Endodermal cell (in vitro differentiated cells): ENCODE measurements around the gene RSF1. TPM values are rescaled to one million over a fixed set of nuclear protein-coding genes. Genes with fewer than 3 reads are reported as not detected.
A peak's percentile ranks its signal among the peaks of the same experiment; 100 is the strongest.

Experiments
- DNase-seq: peaks from one replicate; pipeline ENCODE4 v3.0.0-alpha.2; 2017
- H3K27ac ChIP-seq: 2 replicates; pipeline ENCODE4 v1.5.1; 2013; ENCODE audit warnings: mild to moderate bottlenecking, low read depth, low read length, moderate library complexity
- H3K27me3 ChIP-seq: 2 replicates; pipeline ENCODE4 v1.6.1; 2013; ENCODE audit warnings: mild to moderate bottlenecking, low read length, moderate library complexity; ENCODE audit not compliant: insufficient read depth, control insufficient read depth, poor library complexity, severe bottlenecking
- H3K36me3 ChIP-seq: 2 replicates; pipeline ENCODE4 v1.7.0; 2013; ENCODE audit warnings: mild to moderate bottlenecking, low read length, moderate library complexity; ENCODE audit not compliant: control insufficient read depth, insufficient read depth
- H3K4me1 ChIP-seq: one replicate; pipeline ENCODE4 v1.7.0; 2013; ENCODE audit warnings: low read length; ENCODE audit not compliant: control insufficient read depth, insufficient read depth
- H3K4me3 ChIP-seq: 2 replicates; pipeline ENCODE4 v1.5.1; 2013; ENCODE audit warnings: mild to moderate bottlenecking, low read length, moderate library complexity
- H3K9ac ChIP-seq: 2 replicates; pipeline ENCODE4 v1.6.1; 2013; ENCODE audit warnings: mild to moderate bottlenecking, low read length, moderate library complexity; ENCODE audit not compliant: poor library complexity, severe bottlenecking; ENCODE audit errors: extremely low read depth
- H3K9me3 ChIP-seq: 2 replicates; pipeline ENCODE4 v1.6.1; 2013; ENCODE audit warnings: mild to moderate bottlenecking, low read length, moderate library complexity; ENCODE audit not compliant: control insufficient read depth
- H3K27ac Mint-ChIP-seq: 2 replicates; pipeline ENCODE4 v1.8.0; 2020; ENCODE audit warnings: mixed read lengths
- H3K27me3 Mint-ChIP-seq: 2 replicates; pipeline ENCODE4 v1.8.0; 2021; ENCODE audit warnings: mild to moderate bottlenecking, mixed read lengths; ENCODE audit not compliant: insufficient read depth
- H3K36me3 Mint-ChIP-seq: 2 replicates; pipeline ENCODE4 v1.8.0; 2020; ENCODE audit warnings: low read depth, mixed read lengths
- H3K4me1 Mint-ChIP-seq: 2 replicates; pipeline ENCODE4 v1.8.0; 2020; ENCODE audit warnings: mixed read lengths
- H3K4me3 Mint-ChIP-seq: 2 replicates; pipeline ENCODE4 v1.8.0; 2020; ENCODE audit warnings: mild to moderate bottlenecking, moderate library complexity, mixed read lengths
- H3K9me3 Mint-ChIP-seq: 2 replicates; pipeline ENCODE4 v1.8.0; 2020; ENCODE audit warnings: mild to moderate bottlenecking, mixed read lengths
- WGBS, 2 experiments: methylation state at CpG; one replicate each; pipeline versions ENCODE4 v1.1.5 to v1.1.7; 2013; ENCODE audit warnings: missing lambda C conversion rate in 2 of 2, mixed read lengths in 1 of 2; ENCODE audit not compliant: insufficient coverage in 1 of 2, insufficient read length in 1 of 2; 5-methylcytosine and 5-hydroxymethylcytosine counted together
- long read RNA-seq, 4 experiments: library from polyadenylated mRNA in 2 of 4; library from RNA in 1 of 4; library from capped mRNA in 1 of 4; stranded (forward) in 3 of 4; unstranded in 1 of 4; transcript quantifications; one replicate each; pipeline ENCODE4 v2.0.0, GENCODE V29; 2020 to 2021; ENCODE audit warnings: inconsistent platforms in 1 of 4
- polyA plus RNA-seq, 2 experiments: library from polyadenylated mRNA; stranded (reverse); fragments of 50-300 nt; gene quantifications; one replicate each; pipeline ENCODE4 v1.2.3, GENCODE V29; 2013
- total RNA-seq, 2 donors: library from RNA; stranded (reverse); fragmentation: NEBNext Ultra II Directional in 1 of 2; extraction: Animal tissue kit (Norgen Biotek cat#: 25700) in 1 of 2; gene quantifications; 2 replicates in 1 of 2; 3 replicates in 1 of 2; pipeline ENCODE4 v1.2.1, GENCODE V29; 2021
- TF ChIP-seq, protein P1 (sequence below): fragments of 200-600 bp; sonication (generic); conservative IDR thresholded peaks from 2 replicates; pipeline ENCODE4 v1.5.0; 2021; ENCODE audit warnings: antibody characterized with exemption, mild to moderate bottlenecking

Gene RSF1
- total RNA-seq: 10 to 100 TPM; 69.3 to 71.0 TPM
- 63.2 TPM for polyA plus RNA-seq (2013, experiment 1 of 2)
- 57.3 TPM for polyA plus RNA-seq (2013, experiment 2 of 2)
- long read RNA-seq, experiment 1, full-length matches to known transcripts: 1 of 11 reads
- long read RNA-seq, experiment 1, partial matches to known transcripts: 4 of 11 reads
- long read RNA-seq, experiment 1, other reads (novel, unspliced or antisense): 6 of 11 reads
- long read RNA-seq, experiment 2, full-length matches to known transcripts: 22 of 44 reads
- long read RNA-seq, experiment 2, partial matches to known transcripts: 9 of 44 reads
- long read RNA-seq, experiment 2, other reads (novel, unspliced or antisense): 13 of 44 reads
- long read RNA-seq, experiment 3, full-length matches to known transcripts: 22 of 35 reads
- long read RNA-seq, experiment 3, partial matches to known transcripts: 10 of 35 reads
- long read RNA-seq, experiment 3, other reads (novel, unspliced or antisense): 3 of 35 reads
- long read RNA-seq, experiment 4, transcript RSF1-206 (6 exons, 2,107 nt): major isoform, 39 of 47 reads
- long read RNA-seq, experiment 4, partial matches to known transcripts: 4 of 47 reads
- long read RNA-seq, experiment 4, other reads (novel, unspliced or antisense): 4 of 47 reads

DNA sequence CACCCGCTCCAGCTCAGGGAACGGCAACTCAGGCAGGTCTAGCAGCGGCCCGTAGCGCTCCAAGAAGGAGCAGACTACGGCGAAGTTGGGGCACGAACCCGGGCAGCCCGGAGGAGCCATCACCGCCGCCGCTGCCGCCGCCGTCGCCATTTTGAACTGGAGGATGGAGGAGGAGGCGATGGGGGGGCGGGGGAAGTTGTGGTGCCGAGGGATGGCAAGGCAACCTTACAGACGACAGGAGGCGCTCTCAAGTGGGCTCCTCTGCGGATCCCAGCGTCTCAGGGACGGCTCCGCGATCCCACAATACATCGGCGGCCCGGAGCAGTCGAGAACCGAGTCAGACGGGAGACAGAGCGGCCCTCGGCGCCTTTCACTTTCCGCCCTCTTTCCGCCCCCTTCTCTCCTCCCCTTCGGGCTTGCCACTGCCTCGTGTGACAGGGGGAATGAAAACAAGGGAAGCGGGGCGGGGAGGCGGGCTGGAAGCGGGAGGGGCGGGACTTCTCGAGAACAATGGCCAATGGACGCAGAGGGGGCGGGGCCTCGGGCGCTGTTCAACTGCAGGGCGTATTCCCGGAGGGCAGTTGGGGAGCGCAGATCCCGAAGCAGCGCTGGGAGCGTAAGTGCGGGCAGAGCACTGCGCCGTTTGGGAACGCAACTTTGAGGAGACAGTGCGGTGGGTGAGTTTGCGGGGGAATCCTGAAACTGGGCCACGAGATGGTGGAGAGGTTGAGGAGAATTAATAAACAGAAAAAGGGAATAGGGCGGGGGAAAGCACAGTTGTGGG lies at the start of gene RSF1, which contains the start of gene AAMDC:
TSS of gene RSF1 (minus strand) at position 158 of the 784 bp plus-strand sequence. CDS start at position 150, 8 bp downstream.
TSS of gene AAMDC (plus strand) at position 580 of the 784 bp plus-strand sequence. CDS start 21,353 bp downstream, outside the sequence.
- TF ChIP-seq, protein P1, sequence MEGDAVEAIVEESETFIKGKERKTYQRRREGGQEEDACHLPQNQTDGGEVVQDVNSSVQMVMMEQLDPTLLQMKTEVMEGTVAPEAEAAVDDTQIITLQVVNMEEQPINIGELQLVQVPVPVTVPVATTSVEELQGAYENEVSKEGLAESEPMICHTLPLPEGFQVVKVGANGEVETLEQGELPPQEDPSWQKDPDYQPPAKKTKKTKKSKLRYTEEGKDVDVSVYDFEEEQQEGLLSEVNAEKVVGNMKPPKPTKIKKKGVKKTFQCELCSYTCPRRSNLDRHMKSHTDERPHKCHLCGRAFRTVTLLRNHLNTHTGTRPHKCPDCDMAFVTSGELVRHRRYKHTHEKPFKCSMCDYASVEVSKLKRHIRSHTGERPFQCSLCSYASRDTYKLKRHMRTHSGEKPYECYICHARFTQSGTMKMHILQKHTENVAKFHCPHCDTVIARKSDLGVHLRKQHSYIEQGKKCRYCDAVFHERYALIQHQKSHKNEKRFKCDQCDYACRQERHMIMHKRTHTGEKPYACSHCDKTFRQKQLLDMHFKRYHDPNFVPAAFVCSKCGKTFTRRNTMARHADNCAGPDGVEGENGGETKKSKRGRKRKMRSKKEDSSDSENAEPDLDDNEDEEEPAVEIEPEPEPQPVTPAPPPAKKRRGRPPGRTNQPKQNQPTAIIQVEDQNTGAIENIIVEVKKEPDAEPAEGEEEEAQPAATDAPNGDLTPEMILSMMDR: peak; percentile 79
- 0% methylated on average over 16 to 64 of the region's 64 CpGs for WGBS, 2 experiments

DNA sequence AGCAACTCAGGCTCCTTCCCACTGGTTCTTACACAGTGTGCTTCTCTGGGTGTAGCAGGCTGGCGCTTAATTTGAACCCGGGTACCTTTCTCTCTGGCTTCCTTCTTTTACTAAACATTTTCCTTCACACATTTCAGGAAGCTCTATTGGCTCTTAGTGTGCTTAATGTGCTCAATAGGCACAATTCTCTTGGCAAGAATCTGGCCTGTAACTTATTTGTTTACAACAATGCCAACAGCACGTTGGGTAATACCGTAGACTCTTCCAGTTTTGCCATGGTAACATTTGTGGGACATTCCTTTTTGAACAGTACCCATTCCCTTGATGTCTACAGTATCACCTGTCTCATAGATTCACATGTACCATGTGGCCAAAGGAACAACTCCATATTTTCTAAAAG lies 48.2 kb upstream of the RSF1 start:
- WGBS, 2 experiments: 94 to 95% methylated on average over 4 of the region's 4 CpGs

More for the DNA sequence above, at the start of gene RSF1, which contains the start of gene AAMDC:
- Histone ChIP-seq H3K9ac (peak within 1 kb of the TSS; percentile 69), H3K27me3 (no peaks in the 10 kb centered on the region), H3K27ac (peak within 1 kb of the TSS; percentile 87), H3K4me1 (peaks cover 4% of the 10 kb centered on the region), H3K9me3 (no peaks in the 10 kb centered on the region), H3K36me3 (no peaks in the 10 kb centered on the region), H3K4me3 (peak within 1 kb of the TSS; percentile 99)
- no peaks in the 10 kb centered on the region for H3K9me3 Mint-ChIP-seq
- H3K4me1 Mint-ChIP-seq: peaks cover 9% of the 10 kb centered on the region
- no peaks in the 10 kb centered on the region for H3K27me3 Mint-ChIP-seq
- peak within 1 kb of the TSS; percentile 96 for H3K27ac Mint-ChIP-seq
- peaks cover 4% of the 10 kb centered on the region for H3K36me3 Mint-ChIP-seq
- H3K4me3 Mint-ChIP-seq: peak within 1 kb of the TSS; percentile 86
- peak; percentile 99 for DNase-seq

GRCh38 chr11:77866336-77866735 lies 45.8 kb upstream of the RSF1 start:
- Mint-ChIP-seq H3K27ac (no peak overlapping the region), H3K4me1 (no peaks in the 10 kb centered on the region), H3K27me3 (no peaks in the 10 kb centered on the region), H3K9me3 (no peaks in the 10 kb centered on the region), H3K36me3 (peaks cover 11% of the 10 kb centered on the region), H3K4me3 (no peak overlapping the region)
- H3K36me3 ChIP-seq: peaks cover 11% of the 10 kb centered on the region
- H3K9me3 ChIP-seq: no peaks in the 10 kb centered on the region
- WGBS, 2 experiments: no CpG with 5 or more reads among the region's 1 CpG
- H3K9ac ChIP-seq: no peak overlapping the region
- H3K27me3 ChIP-seq: no peaks in the 10 kb centered on the region
- TF ChIP-seq, protein P1: no peak
- no peak for DNase-seq
- no peak overlapping the region for H3K27ac ChIP-seq
- no peaks in the 10 kb centered on the region for H3K4me1 ChIP-seq
- no peak overlapping the region for H3K4me3 ChIP-seq

More for the DNA sequence above, 48.2 kb upstream of the RSF1 start:
- H3K9me3 Mint-ChIP-seq: no peaks in the 10 kb centered on the region
- Histone ChIP-seq H3K27ac (no peak overlapping the region), H3K9me3 (no peaks in the 10 kb centered on the region), H3K36me3 (peaks cover 25% of the 10 kb centered on the region), H3K4me3 (no peak overlapping the region), H3K4me1 (no peaks in the 10 kb centered on the region), H3K27me3 (no peaks in the 10 kb centered on the region), H3K9ac (no peak overlapping the region)
- peaks cover 11% of the 10 kb centered on the region for H3K36me3 Mint-ChIP-seq
- TF ChIP-seq, protein P1: no peak
- DNase-seq: no peak
- H3K27ac Mint-ChIP-seq: no peak overlapping the region
- H3K27me3 Mint-ChIP-seq: no peaks in the 10 kb centered on the region
- H3K4me1 Mint-ChIP-seq: no peaks in the 10 kb centered on the region
- no peak overlapping the region for H3K4me3 Mint-ChIP-seq
